ENCODE results near the gene ASPSCR1. TPM values are rescaled to one million over a fixed set of nuclear protein-coding genes. Genes with fewer than 3 reads are reported as not detected.
A peak's percentile ranks its signal among the peaks of the same experiment; 100 is the strongest.

The ASPSCR1 gene
- total RNA-seq, 1 donor from 2014 or later: 25.6 TPM

DNA sequence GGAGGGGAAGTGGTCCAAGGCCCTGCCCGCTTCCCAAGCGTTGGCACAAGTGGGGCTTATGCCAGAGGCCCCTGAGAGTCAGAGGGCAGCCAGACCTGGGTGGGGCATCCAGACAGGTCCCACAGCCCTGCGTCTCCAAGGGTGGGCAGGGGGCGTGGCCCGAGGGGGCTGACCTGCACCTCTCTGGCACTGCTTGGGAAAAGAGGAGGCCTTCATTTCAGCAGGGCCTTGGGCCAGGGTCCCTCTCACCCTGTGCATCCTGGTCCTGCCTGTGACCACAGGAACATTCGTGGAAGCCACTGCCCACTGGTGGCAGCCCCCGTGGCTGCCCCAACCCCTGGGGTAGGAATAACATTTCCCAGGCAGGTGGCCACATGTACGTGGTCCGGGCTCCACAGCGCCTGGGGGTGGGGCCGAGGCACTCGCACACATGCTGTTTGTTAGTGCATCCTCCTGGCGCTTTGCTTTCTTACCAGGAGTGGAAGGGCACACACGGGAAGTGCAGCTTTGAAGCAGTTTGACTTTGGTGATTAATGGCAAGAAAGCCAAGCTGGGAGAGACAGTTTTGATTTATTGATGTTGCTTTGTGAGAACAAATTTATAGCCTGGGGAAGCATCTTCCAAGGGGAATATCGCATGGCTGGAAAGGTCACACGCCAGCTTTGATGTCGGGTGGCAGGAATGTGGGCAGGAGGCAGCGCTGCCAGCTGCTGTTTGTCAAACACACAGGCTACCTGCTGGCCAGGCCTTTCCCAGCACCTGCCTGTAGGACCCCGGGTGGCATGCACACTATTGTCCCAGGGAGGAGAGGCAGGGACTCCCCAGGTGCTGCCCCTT lies 40.9 kb downstream of the ASPSCR1 start:
- Mint-ChIP-seq H3K27me3 (ENCODE audit: unreplicated experiment) (peaks cover 3% of the 10 kb centered on the region), H3K9me3 (ENCODE audit: unreplicated experiment) (no peaks in the 10 kb centered on the region), H3K4me1 (ENCODE audit: unreplicated experiment) (peaks cover 5% of the 10 kb centered on the region), H3K36me3 (ENCODE audit: low read depth, unreplicated experiment) (peaks cover 4% of the 10 kb centered on the region), H3K27ac (ENCODE audit: unreplicated experiment) (no peak overlapping the region), H3K4me3 (ENCODE audit: unreplicated experiment) (no peak overlapping the region)
- no peak for DNase-seq (ENCODE audit: low spot score)
- TF ChIP-seq, protein P1, sequence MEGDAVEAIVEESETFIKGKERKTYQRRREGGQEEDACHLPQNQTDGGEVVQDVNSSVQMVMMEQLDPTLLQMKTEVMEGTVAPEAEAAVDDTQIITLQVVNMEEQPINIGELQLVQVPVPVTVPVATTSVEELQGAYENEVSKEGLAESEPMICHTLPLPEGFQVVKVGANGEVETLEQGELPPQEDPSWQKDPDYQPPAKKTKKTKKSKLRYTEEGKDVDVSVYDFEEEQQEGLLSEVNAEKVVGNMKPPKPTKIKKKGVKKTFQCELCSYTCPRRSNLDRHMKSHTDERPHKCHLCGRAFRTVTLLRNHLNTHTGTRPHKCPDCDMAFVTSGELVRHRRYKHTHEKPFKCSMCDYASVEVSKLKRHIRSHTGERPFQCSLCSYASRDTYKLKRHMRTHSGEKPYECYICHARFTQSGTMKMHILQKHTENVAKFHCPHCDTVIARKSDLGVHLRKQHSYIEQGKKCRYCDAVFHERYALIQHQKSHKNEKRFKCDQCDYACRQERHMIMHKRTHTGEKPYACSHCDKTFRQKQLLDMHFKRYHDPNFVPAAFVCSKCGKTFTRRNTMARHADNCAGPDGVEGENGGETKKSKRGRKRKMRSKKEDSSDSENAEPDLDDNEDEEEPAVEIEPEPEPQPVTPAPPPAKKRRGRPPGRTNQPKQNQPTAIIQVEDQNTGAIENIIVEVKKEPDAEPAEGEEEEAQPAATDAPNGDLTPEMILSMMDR (IDR thresholded peaks at IDR 0.05; ENCODE audit: unreplicated experiment): no peak

DNA sequence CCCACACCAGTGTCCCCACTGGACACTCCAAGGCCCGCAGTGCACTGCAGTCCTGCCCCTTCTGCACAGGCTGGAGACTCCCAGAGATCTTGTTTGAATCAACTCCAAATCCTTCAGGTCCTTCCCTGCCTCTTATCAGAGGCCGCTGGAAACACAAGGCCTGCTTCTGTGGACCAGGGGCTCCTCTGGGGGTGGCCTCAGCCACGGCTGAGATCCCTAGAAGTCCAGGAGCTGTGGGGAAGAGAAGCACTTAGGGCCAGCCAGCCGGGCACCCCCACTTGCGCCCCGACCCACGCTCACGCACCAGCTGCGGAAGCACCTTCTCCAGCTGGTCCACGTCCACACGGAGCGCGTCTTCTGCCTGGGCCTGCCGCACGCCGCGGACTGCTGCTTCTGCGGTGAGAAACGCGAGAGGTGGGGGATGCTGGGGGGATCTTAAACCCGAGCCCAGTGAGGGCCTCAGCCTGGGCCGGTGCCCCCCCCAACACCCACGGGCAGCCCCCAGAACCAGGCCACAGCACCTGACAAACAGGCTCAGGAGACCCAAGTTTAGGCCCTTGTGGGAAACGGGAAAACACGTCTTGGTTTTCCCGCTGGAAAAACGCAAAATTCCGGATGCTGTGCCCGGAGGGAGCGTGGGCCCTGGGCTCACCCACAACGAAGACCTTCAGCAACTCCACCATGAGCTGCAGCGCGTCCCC lies 41.7 kb downstream of the ASPSCR1 start:
- Mint-ChIP-seq H3K27ac (ENCODE audit: unreplicated experiment) (no peak overlapping the region), H3K36me3 (ENCODE audit: low read depth, unreplicated experiment) (peaks cover 4% of the 10 kb centered on the region), H3K27me3 (ENCODE audit: unreplicated experiment) (peaks cover 3% of the 10 kb centered on the region), H3K9me3 (ENCODE audit: unreplicated experiment) (no peaks in the 10 kb centered on the region), H3K4me1 (ENCODE audit: unreplicated experiment) (peaks cover 5% of the 10 kb centered on the region), H3K4me3 (ENCODE audit: unreplicated experiment) (no peak overlapping the region)
- no peak for DNase-seq (ENCODE audit: low spot score)
- TF ChIP-seq, protein P1 (IDR thresholded peaks at IDR 0.05; ENCODE audit: unreplicated experiment): no peak

DNA sequence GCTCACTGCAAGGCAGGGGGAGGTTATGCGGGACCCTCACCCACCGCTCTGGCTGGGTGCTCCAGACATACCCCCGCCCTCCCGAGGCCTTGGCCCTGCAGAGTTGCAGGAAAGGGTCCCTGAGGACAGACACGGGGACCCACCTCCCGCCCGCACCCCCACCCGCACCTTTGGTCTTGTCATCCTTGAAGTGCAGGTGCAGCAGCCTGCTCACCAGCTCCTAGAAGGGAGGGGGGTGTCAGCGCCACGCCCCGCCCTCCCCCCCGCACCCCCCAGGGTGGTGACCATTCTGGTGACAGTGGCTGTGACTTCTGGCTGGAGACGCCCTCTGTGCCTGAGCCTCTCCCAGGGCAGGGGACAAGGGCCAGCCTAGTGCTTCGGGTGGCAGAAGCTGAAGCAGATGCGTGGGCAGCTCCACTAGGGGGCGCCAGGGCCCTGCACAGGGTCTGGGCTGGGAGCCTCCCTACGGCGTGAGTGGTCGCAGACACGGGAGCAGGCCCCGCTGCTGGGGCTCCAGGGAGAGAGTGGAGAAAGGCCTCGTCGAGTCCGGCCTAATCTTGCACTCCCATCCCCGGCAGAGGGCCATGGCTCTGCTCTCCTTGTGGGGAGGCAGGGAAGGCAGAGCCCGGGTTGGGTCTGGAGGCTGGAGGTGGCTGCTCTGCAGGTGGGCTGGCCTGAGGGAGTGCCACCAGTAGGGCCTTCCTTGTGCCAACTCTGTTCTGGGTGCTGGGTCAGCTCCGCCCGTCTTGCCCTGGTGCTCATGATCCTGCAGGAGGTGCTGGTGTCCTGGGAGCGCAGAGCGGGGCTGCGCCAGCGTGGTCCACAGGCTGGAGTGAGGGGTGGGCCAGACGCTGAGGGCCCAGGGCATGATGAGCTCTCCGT lies 42.5 kb downstream of the ASPSCR1 start:
- peak; percentile 84 for DNase-seq (ENCODE audit: low spot score)
- no peak overlapping the region for H3K4me3 Mint-ChIP-seq (ENCODE audit: unreplicated experiment)

DNA sequence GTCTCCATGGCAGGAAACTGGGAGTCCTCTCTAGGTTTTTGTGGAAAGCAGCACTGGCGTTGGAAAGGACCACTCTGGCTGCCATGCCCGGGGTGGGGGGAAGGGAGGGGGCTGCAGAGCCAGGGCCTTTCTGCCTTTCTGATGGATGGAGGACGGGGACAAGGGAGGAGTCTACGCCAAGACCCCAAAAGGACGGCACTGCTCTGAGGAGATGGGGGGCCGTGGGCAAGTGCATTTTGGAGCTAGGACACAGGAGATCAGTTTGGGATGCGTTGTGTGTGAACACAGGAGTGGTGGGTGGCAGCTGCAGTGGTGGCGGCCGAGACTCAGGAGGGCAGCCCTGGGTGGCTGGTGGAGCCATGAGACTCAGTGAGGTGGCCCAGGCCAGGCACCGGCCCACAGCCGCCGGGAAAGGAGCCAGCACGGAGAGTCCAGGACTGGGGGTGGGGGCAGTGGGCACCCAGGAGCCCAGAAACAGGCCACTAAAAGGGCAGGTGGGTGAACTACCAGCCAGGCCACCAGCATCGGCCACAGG lies 43.2 kb downstream of the ASPSCR1 start:
- Mint-ChIP-seq H3K4me3 (ENCODE audit: unreplicated experiment) (peak overlapping the region; percentile 82), H3K27me3 (ENCODE audit: unreplicated experiment) (peaks cover 3% of the 10 kb centered on the region), H3K4me1 (ENCODE audit: unreplicated experiment) (peaks cover 5% of the 10 kb centered on the region), H3K27ac (ENCODE audit: unreplicated experiment) (no peak overlapping the region), H3K9me3 (ENCODE audit: unreplicated experiment) (no peaks in the 10 kb centered on the region), H3K36me3 (ENCODE audit: low read depth, unreplicated experiment) (peaks cover 4% of the 10 kb centered on the region)
- TF ChIP-seq, protein P1 (IDR thresholded peaks at IDR 0.05; ENCODE audit: unreplicated experiment): no peak
- no peak for DNase-seq (ENCODE audit: low spot score)

More for the DNA sequence above, 42.5 kb downstream of the ASPSCR1 start:
- Mint-ChIP-seq H3K9me3 (ENCODE audit: unreplicated experiment) (no peaks in the 10 kb centered on the region), H3K4me1 (ENCODE audit: unreplicated experiment) (peaks cover 5% of the 10 kb centered on the region), H3K27ac (ENCODE audit: unreplicated experiment) (no peak overlapping the region), H3K36me3 (ENCODE audit: low read depth, unreplicated experiment) (peaks cover 4% of the 10 kb centered on the region), H3K27me3 (ENCODE audit: unreplicated experiment) (peaks cover 3% of the 10 kb centered on the region)
- TF ChIP-seq, protein P1 (IDR thresholded peaks at IDR 0.05; ENCODE audit: unreplicated experiment): peak; percentile 78

Measured in endothelial cell (in vitro differentiated cells).